HK-2 (cell line): Measurements from ENCODE around the gene RGMB.
A peak's percentile ranks its signal among the peaks of the same experiment; 100 is the strongest.
"Not testable (repeated sequence)": the region's sequence is repeated elsewhere in the genome, so short reads cannot be mapped to it uniquely, and the experiment has no call there.

Experiments used
- DNase-seq: peaks from one replicate; pipeline ENCODE4 v3.0.0-alpha.2; 2018; ENCODE audit not compliant: unreplicated experiment

The RGMB gene

GRCh38 chr5:98773464-98774191, at the start of gene RGMB:
Gene RGMB, plus strand, starts transcription at chr5:98773663. Its CDS starts 408 bp downstream, at chr5:98774071.
- DNase-seq, result peak; percentile 93

- no peak for DNase-seq
Observed at GRCh38 chr5:98726258-98726657, 47.2 kb upstream of the RGMB start.

GRCh38 chr5:98727686-98728085, 45.8 kb upstream of the RGMB start:
- DNase-seq, result no peak

- no peak for DNase-seq
Observed at GRCh38 chr5:98734646-98735045, 38.8 kb upstream of the RGMB start.

- DNase-seq, result no peak
Observed at GRCh38 chr5:98735806-98736507, 37.5 kb upstream of the RGMB start.

GRCh38 chr5:98736753-98737152, 36.7 kb upstream of the RGMB start:
- no peak for DNase-seq

GRCh38 chr5:98737441-98737840, 36.0 kb upstream of the RGMB start:
- DNase-seq, result not testable (repeated sequence)

- DNase-seq, result not testable (repeated sequence)
Observed at GRCh38 chr5:98738481-98739149, 34.8 kb upstream of the RGMB start.

GRCh38 chr5:98741926-98742325, 31.5 kb upstream of the RGMB start:
- no peak for DNase-seq

- DNase-seq, result no peak
Observed at GRCh38 chr5:98742396-98743073, 30.9 kb upstream of the RGMB start.

GRCh38 chr5:98748259-98748658, 25.2 kb upstream of the RGMB start:
- not testable (repeated sequence) for DNase-seq

- no peak for DNase-seq
Observed at GRCh38 chr5:98749046-98749445, 24.4 kb upstream of the RGMB start.

- no peak for DNase-seq
Observed at GRCh38 chr5:98750693-98751092, 22.8 kb upstream of the RGMB start.

- DNase-seq, result not testable (repeated sequence)
Observed at GRCh38 chr5:98752331-98752730, 21.1 kb upstream of the RGMB start.

- DNase-seq, result not testable (repeated sequence)
Observed at GRCh38 chr5:98752801-98753200, 20.7 kb upstream of the RGMB start.

GRCh38 chr5:98753507-98753906, 20.0 kb upstream of the RGMB start:
- DNase-seq, result no peak

GRCh38 chr5:98755406-98755805, 18.1 kb upstream of the RGMB start:
- DNase-seq, result no peak

GRCh38 chr5:98757978-98758377, 15.5 kb upstream of the RGMB start:
- no peak for DNase-seq

GRCh38 chr5:98763001-98763630, 10.3 kb upstream of the RGMB start:
- DNase-seq, result no peak

GRCh38 chr5:98765815-98766214, 7.6 kb upstream of the RGMB start:
- DNase-seq, result no peak

GRCh38 chr5:98767581-98767980, 5.9 kb upstream of the RGMB start:
- DNase-seq, result no peak
